Tibial nerve (tissue), 4 donors: ENCODE data around the gene NPSR1.

Source experiments
- CTCF ChIP-seq, 5 experiments: fragments of 200-600 bp in 3 of 5; fragments of 450-650 bp in 2 of 5; sonication (generic) in 3 of 5; IDR thresholded peaks; one replicate each; pipeline ENCODE4 v1.5.1; 2016 to 2019; ENCODE audit warnings: antibody characterized with exemption in 5 of 5, mild to moderate bottlenecking in 3 of 5, moderate library complexity in 2 of 5
- EP300 ChIP-seq, 2 donors: sonication (generic); formaldehyde crosslinking; IDR thresholded peaks; one replicate each; pipeline ENCODE4 v1.6.1; 2017; ENCODE audit warnings: antibody characterized with exemption in 2 of 2, mild to moderate bottlenecking in 1 of 2
- POLR2A ChIP-seq, 2 donors: fragments of 450-650 bp; IDR thresholded peaks; one replicate each; pipeline ENCODE4 v1.6.1; 2017; ENCODE audit warnings: antibody characterized with exemption in 2 of 2, mild to moderate bottlenecking in 2 of 2, moderate library complexity in 2 of 2

GRCh38 chr7:34842782-34843181, 184.8 kb downstream of the NPSR1 start:
- TF ChIP-seq EP300 (IDR thresholded peaks at IDR 0.05) (no peak), POLR2A (IDR thresholded peaks at IDR 0.05) (no peak), CTCF (IDR thresholded peaks at IDR 0.05) (no peak)
